Left lung (tissue), 10 donors: Measurements from ENCODE around the gene FAM163A. TPM values are rescaled to one million over a fixed set of nuclear protein-coding genes. Genes with fewer than 3 reads are reported as not detected.
"Not testable (repeated sequence)": the region's sequence is repeated elsewhere in the genome, so short reads cannot be mapped to it uniquely, and the experiment has no call there.

Source experiments
- ATAC-seq: fragments of 200-7000 bp; cut with Tn5 transposase; one replicate; pipeline ENCODE4 v1.9.1; 2020; ENCODE audit warnings: moderate library complexity
- DNase-seq, 4 donors: peaks; one replicate each; pipeline ENCODE4 v3.0.0-alpha.2; 2013 to 2020
- H3K27ac ChIP-seq, 2 donors: fragments of 200-600 bp; sonication (generic) in 1 of 2; one replicate each; pipeline versions ENCODE4 v1.5.0 to v1.8.0; 2020 to 2021
- H3K27me3 ChIP-seq, 2 donors: fragments of 200-600 bp; sonication (generic) in 1 of 2; one replicate each; pipeline versions ENCODE4 v1.5.0 to v1.8.0; 2020 to 2021
- H3K36me3 ChIP-seq, 2 donors: fragments of 200-600 bp; sonication (generic) in 1 of 2; one replicate each; pipeline versions ENCODE4 v1.5.0 to v1.8.0; 2020 to 2021
- H3K4me1 ChIP-seq, 2 donors: fragments of 200-600 bp; one replicate each; pipeline ENCODE4 v1.8.0; 2021
- H3K4me3 ChIP-seq, 2 donors: fragments of 200-600 bp; sonication (generic) in 1 of 2; one replicate each; pipeline versions ENCODE4 v1.5.0 to v1.8.0; 2020 to 2021; ENCODE audit warnings: mild to moderate bottlenecking in 1 of 2
- H3K9me3 ChIP-seq, 2 donors: fragments of 200-600 bp; sonication (generic) in 1 of 2; one replicate each; pipeline versions ENCODE4 v1.5.0 to v1.8.0; 2020 to 2021
- intact Hi-C, 2 donors: fragments of 100-400 bp; cut with DNase I; formaldehyde crosslinking; loops; one replicate each; pipeline versions ENCODE4 v1.11.2 to v1.14.2; 2022
- polyA plus RNA-seq, 6 donors: library from polyadenylated mRNA; unstranded; fragments of 120-200 nt; gene quantifications; one replicate each; pipeline ENCODE4 v1.2.1, GENCODE V29; 2013; ENCODE audit not compliant: insufficient read length in 6 of 6
- total RNA-seq, 2 donors: library from RNA; stranded (reverse); fragmentation: NEBNext Ultra II Directional; extraction: Animal tissue kit (Norgen Biotek cat#: 25700); gene quantifications; one replicate each; pipeline ENCODE4 v1.2.1, GENCODE V29; 2021
- TF ChIP-seq, protein P1 (sequence below), 2 donors: fragments of 200-600 bp; sonication (generic) in 1 of 2; IDR thresholded peaks; one replicate each; pipeline versions ENCODE4 v1.5.0 to v1.8.0; 2021; ENCODE audit warnings: antibody characterized with exemption in 2 of 2
- donor health status: DM: no; HTN: yes; CAD: no.
- donor health status: DM: no; HTN: no; CAD: no.

Gene FAM163A
- total and polyA plus RNA-seq, 8 donors: 0.06 to 0.27 (median 0.12) TPM; not detected in 2

DNA sequence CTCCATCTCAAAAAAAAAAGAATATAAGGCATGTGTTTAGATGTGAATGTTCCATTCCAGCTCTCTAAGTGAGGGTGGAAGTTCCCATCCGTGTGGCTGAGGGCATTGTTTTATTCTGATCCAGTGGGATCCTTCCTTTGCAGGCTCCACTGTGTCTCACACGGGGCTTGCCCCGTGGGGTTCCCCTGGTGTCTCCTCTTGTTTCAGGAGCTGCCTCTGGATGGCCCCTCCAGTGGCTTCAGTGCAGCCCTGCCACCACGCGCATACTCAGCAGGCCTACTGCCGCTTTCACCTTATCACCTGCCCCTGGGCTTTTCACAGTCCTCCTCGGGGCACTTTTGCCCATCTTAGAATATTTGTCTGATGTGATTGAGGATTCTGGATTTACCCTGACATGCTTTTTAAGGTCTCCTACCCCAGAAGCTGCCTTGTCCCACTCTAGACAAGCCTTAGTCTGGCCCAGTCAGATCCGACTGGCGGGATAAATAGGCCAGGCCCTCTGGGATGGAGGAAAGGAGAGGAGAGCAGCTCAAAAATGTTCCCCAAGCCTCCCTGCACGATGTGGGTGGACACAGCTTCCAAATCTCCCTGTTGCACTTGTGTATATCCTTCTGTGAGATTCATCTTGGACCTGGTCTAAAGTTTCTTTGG, 55.2 kb downstream of the FAM163A start:
- ATAC-seq (no peak), DNase-seq (no peak)
- Histone ChIP-seq H3K4me1 (no peaks in the 10 kb centered on the region), H3K36me3 (no peaks in the 10 kb centered on the region), H3K4me3 (no peak overlapping the region), H3K9me3 (no peaks in the 10 kb centered on the region), H3K27ac (no peak overlapping the region), H3K27me3 (no peaks in the 10 kb centered on the region)
- TF ChIP-seq, protein P1, sequence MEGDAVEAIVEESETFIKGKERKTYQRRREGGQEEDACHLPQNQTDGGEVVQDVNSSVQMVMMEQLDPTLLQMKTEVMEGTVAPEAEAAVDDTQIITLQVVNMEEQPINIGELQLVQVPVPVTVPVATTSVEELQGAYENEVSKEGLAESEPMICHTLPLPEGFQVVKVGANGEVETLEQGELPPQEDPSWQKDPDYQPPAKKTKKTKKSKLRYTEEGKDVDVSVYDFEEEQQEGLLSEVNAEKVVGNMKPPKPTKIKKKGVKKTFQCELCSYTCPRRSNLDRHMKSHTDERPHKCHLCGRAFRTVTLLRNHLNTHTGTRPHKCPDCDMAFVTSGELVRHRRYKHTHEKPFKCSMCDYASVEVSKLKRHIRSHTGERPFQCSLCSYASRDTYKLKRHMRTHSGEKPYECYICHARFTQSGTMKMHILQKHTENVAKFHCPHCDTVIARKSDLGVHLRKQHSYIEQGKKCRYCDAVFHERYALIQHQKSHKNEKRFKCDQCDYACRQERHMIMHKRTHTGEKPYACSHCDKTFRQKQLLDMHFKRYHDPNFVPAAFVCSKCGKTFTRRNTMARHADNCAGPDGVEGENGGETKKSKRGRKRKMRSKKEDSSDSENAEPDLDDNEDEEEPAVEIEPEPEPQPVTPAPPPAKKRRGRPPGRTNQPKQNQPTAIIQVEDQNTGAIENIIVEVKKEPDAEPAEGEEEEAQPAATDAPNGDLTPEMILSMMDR (IDR thresholded peaks at IDR 0.05): no peak
- intact Hi-C loops: no loop called here

DNA sequence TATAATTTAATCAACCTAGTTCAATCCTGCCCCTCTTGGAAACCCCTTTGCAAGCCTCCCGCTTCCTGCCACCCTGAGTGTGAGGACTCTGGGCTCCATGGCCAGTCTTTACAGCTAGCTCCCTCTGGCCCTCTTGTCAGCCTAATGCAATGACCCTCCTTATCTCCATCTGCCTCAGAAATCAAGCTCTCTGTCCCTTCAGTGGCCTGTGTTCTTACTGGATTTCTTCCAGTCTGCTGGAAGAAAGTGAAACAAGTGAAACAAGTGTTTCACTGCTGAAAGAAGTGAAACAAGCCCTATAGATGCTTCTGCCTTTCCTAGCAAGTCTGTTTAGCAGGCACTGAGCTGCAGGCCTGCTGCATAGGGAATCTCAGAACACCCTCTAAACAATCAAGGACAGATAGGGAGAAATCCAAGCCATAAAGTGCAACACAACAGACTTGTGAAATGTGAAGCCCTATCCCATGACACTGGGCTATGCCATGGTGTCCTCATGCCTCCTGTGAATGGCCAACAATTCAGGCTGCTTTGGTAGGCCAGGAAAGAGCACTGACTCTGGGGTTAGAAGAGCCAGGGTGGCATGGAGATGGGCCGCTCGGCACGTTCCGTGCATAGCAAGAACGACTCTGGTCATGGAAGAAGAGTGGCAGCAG, 55.9 kb downstream of the FAM163A start:
- Histone ChIP-seq H3K9me3 (no peaks in the 10 kb centered on the region), H3K36me3 (no peaks in the 10 kb centered on the region), H3K4me1 (no peaks in the 10 kb centered on the region), H3K27me3 (no peaks in the 10 kb centered on the region), H3K4me3 (no peak overlapping the region), H3K27ac (no peak overlapping the region)
- TF ChIP-seq, protein P1 (IDR thresholded peaks at IDR 0.05): no peak
- no peak for DNase-seq
- ATAC-seq: no peak
- intact Hi-C loops: no loop called here

DNA sequence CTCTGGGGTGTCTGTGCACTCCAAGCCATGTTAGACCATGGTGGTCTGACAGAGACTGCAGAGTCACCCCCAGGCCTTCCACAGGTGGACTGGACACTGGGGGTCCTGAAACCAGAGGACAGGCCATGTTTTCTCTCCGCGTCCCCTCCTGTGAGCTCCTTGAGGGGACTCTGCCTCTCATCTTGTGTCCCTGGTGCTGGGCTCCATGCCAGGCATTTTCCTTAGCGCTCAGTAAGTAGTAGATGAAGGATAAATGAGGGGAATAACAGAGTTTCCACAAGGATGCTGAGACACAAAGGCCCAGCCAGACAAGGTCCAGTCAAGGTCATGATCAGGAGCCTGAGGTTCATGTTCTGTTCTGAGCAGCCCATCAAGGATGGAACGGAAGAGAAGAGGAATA, 57.4 kb downstream of the FAM163A start:
- TF ChIP-seq, protein P1 (IDR thresholded peaks at IDR 0.05): no peak
- no peak for ATAC-seq
- DNase-seq: no peak
- Histone ChIP-seq H3K27me3 (no peaks in the 10 kb centered on the region), H3K9me3 (no peaks in the 10 kb centered on the region), H3K4me3 (no peak overlapping the region), H3K36me3 (no peaks in the 10 kb centered on the region), H3K27ac (no peak overlapping the region), H3K4me1 (no peaks in the 10 kb centered on the region)
- intact Hi-C loops: no loop called here

DNA sequence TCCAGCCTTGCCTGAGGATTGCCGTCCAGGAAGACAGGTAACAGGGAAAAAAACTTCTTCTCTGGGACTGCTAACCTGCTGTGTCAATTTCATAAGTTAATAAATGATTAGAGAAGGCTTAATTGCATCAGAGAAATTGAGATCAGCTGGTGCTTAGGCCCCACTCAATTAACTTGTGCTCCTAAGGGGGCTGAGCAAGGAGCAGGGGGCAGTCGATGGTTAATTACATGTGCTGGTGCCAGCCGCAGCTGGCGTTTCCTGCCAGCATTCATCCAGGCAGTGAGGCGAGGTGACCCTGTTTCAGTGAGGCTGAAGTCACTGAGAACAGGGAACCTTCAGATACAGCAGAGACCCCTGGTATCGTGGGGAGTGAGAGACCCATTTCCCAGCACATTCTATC, 60.0 kb downstream of the FAM163A start:
- H3K9me3 ChIP-seq: no peaks in the 10 kb centered on the region
- no peaks in the 10 kb centered on the region for H3K4me1 ChIP-seq
- no peak overlapping the region for H3K27ac ChIP-seq
- H3K4me3 ChIP-seq: no peak overlapping the region
- intact Hi-C loops: no loop called here
- H3K27me3 ChIP-seq: no peaks in the 10 kb centered on the region
- no peak for ATAC-seq
- TF ChIP-seq, protein P1 (IDR thresholded peaks at IDR 0.05): no peak
- no peaks in the 10 kb centered on the region for H3K36me3 ChIP-seq
- DNase-seq: no peak

DNA sequence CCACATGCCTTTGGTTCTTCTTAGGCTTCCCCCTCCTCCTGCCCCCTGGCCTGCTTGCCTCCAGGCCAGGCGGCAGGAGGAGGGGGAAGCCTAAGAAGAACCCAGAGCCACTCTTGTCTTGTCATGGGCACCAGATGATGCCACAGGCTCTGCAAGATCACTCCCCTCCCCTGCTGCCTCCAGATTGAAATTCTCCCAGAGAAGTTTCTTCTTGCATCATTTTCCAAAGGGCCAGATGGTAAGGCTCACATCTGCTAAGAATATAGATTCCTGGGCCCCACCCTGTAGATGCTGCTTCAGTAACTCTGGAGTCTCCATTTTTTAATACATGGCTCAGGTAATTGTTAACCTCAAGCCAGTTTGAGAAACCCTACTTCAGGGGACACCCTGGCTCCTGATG, 60.8 kb downstream of the FAM163A start:
- no peak overlapping the region for H3K4me3 ChIP-seq
- intact Hi-C loops: no loop called here
- TF ChIP-seq, protein P1 (IDR thresholded peaks at IDR 0.05): no peak

DNA sequence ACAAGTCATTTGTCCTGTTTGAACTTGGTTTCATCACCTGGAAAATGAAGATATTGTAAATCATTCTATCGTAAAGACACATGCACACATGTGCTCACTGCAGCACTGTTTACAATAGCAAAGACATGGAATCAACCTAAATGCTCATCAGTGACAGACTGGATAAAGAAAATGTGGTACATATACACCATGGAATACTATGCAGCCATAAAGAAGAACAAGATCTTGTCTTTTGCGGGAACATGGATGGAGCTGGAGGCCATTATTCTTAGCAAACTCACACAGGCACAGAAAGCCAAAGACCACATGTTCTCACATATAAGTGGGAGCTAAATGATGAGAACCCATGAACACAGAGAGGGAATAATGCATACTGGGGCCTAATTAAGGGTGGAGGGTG, 61.3 kb downstream of the FAM163A start:
- H3K27ac ChIP-seq, H3K9me3 ChIP-seq, H3K4me1 ChIP-seq, H3K36me3 ChIP-seq, DNase-seq, H3K27me3 ChIP-seq, H3K4me3 ChIP-seq, ATAC-seq, intact Hi-C loops: not testable (repeated sequence)

More for the DNA sequence above, 60.8 kb downstream of the FAM163A start:
- Histone ChIP-seq H3K27me3 (no peaks in the 10 kb centered on the region), H3K36me3 (no peaks in the 10 kb centered on the region), H3K9me3 (no peaks in the 10 kb centered on the region), H3K27ac (no peak overlapping the region), H3K4me1 (no peaks in the 10 kb centered on the region)
- ATAC-seq: no peak
- DNase-seq: no peak
